ENCODE data around the gene TULP4. TPM values are rescaled to one million over a fixed set of nuclear protein-coding genes. Genes with fewer than 3 reads are reported as not detected.

The TULP4 gene
- total RNA-seq, 1 experiment from 2014 or later = 105 TPM

GRCh38 chr6:158361961-158362669 lies 49.9 kb downstream of the TULP4 start:
- CTCF ChIA-PET = no interaction called here
- Mint-ChIP-seq H3K36me3 (ENCODE audit: insufficient read depth, unreplicated experiment) (no peaks in the 10 kb centered on the region), H3K27me3 (ENCODE audit: unreplicated experiment) (no peaks in the 10 kb centered on the region), H3K27ac (ENCODE audit: unreplicated experiment) (no peak overlapping the region), H3K4me1 (ENCODE audit: low read depth, unreplicated experiment) (peaks cover 9% of the 10 kb centered on the region), H3K9me3 (ENCODE audit: low read depth, unreplicated experiment) (peaks cover 3% of the 10 kb centered on the region), H3K4me3 (ENCODE audit: low read depth, unreplicated experiment) (no peak overlapping the region)
- no TSS peak for BruUV-seq (replicated peaks)
- TF ChIP-seq CTCF (IDR thresholded peaks at IDR 0.05; ENCODE audit: unreplicated experiment) = no peak
- intact Hi-C loops (cut with micrococcal nuclease; ENCODE audit: unreplicated experiment) = no loop called here
- DNase-seq = no peak

GRCh38 chr6:158366363-158366762 lies 54.1 kb downstream of the TULP4 start:
- intact Hi-C loops (cut with micrococcal nuclease; ENCODE audit: unreplicated experiment) = no loop called here
- Mint-ChIP-seq H3K9me3 (ENCODE audit: low read depth, unreplicated experiment) (peaks cover 3% of the 10 kb centered on the region), H3K4me1 (ENCODE audit: low read depth, unreplicated experiment) (no peaks in the 10 kb centered on the region), H3K27me3 (ENCODE audit: unreplicated experiment) (no peaks in the 10 kb centered on the region), H3K36me3 (ENCODE audit: insufficient read depth, unreplicated experiment) (no peaks in the 10 kb centered on the region), H3K4me3 (ENCODE audit: low read depth, unreplicated experiment) (no peak overlapping the region), H3K27ac (ENCODE audit: unreplicated experiment) (no peak overlapping the region)
- no peak for TF ChIP-seq CTCF (IDR thresholded peaks at IDR 0.05; ENCODE audit: unreplicated experiment)
- CTCF ChIA-PET = interaction anchor here (1.2 kb wide), 1 partner anchor 8 kb away, joined by 8 read pairs; no protein-coding TSS in a partner anchor
- BruUV-seq (replicated peaks) = no TSS peak
- DNase-seq = no peak

- H3K27me3 Mint-ChIP-seq (ENCODE audit: unreplicated experiment) = no peaks in the 10 kb centered on the region
- no peaks in the 10 kb centered on the region for H3K4me1 Mint-ChIP-seq (ENCODE audit: low read depth, unreplicated experiment)
- peaks cover 3% of the 10 kb centered on the region for H3K9me3 Mint-ChIP-seq (ENCODE audit: low read depth, unreplicated experiment)
- CTCF ChIA-PET = interaction anchor here (0.6 to 1.5 kb wide), 2 partner anchors 10 to 60 kb away, joined by 3 read pairs; no protein-coding TSS in a partner anchor
- no TSS peak for BruUV-seq (replicated peaks)
- no peak overlapping the region for H3K27ac Mint-ChIP-seq (ENCODE audit: unreplicated experiment)
- H3K4me3 Mint-ChIP-seq (ENCODE audit: low read depth, unreplicated experiment) = no peak overlapping the region
- intact Hi-C loops (cut with micrococcal nuclease; ENCODE audit: unreplicated experiment) = no loop called here
- no peaks in the 10 kb centered on the region for H3K36me3 Mint-ChIP-seq (ENCODE audit: insufficient read depth, unreplicated experiment)
- no peak for TF ChIP-seq CTCF (IDR thresholded peaks at IDR 0.05; ENCODE audit: unreplicated experiment)
- DNase-seq = no peak
Measured at GRCh38 chr6:158367816-158368215, 55.6 kb downstream of the TULP4 start.

- H3K9me3 Mint-ChIP-seq (ENCODE audit: low read depth, unreplicated experiment) = peaks cover 3% of the 10 kb centered on the region
- no peaks in the 10 kb centered on the region for H3K4me1 Mint-ChIP-seq (ENCODE audit: low read depth, unreplicated experiment)
- no TSS peak for BruUV-seq (replicated peaks)
- no peak for TF ChIP-seq CTCF (IDR thresholded peaks at IDR 0.05; ENCODE audit: unreplicated experiment)
- no peak for DNase-seq
- H3K4me3 Mint-ChIP-seq (ENCODE audit: low read depth, unreplicated experiment) = no peak overlapping the region
- H3K27me3 Mint-ChIP-seq (ENCODE audit: unreplicated experiment) = no peaks in the 10 kb centered on the region
- no peak overlapping the region for H3K27ac Mint-ChIP-seq (ENCODE audit: unreplicated experiment)
- intact Hi-C loops (cut with micrococcal nuclease; ENCODE audit: unreplicated experiment) = no loop called here
- CTCF ChIA-PET = no interaction called here
- H3K36me3 Mint-ChIP-seq (ENCODE audit: insufficient read depth, unreplicated experiment) = no peaks in the 10 kb centered on the region
Measured at GRCh38 chr6:158369241-158369640, 57.0 kb downstream of the TULP4 start.
